IMR-90 (cell line): ENCODE results near the gene GDF15. TPM values are rescaled to one million over a fixed set of nuclear protein-coding genes. Genes with fewer than 3 reads are reported as not detected.

ENCODE experiments used
- ATAC-seq: fragments of 200-7000 bp; cut with Tn5 transposase; 2 replicates; pipeline ENCODE4 v1.9.1; 2020; ENCODE audit warnings: low read depth, mild to moderate bottlenecking, moderate library complexity
- BruUV-seq: library from RNA; stranded (reverse); fragments of 400-500 nt; replicated peaks from 2 replicates; lab custom pipeline; 2021; lab: Mats Ljungman, UMichigan
- CTCF ChIA-PET: fragments of 300-600 bp; formaldehyde crosslinking; extraction: SDS; loops from one replicate; lab custom pipeline; 2021; ENCODE audit warnings: antibody characterized with exemption; lab: Yijun Ruan, JAX
- POLR2A ChIA-PET: fragments of 300-600 bp; sonication (Branson Sonifier 250); formaldehyde crosslinking; loops from one replicate; lab custom pipeline; 2022; ENCODE audit warnings: antibody characterized with exemption; ENCODE audit not compliant: unreplicated experiment; lab: Charles Lee
- DNase-seq: peaks from one replicate; pipeline ENCODE4 v3.0.0; 2013
- H2AFZ ChIP-seq: replicated peaks from 2 replicates; pipeline ENCODE3; 2013; ENCODE audit warnings: low read length, mild to moderate bottlenecking; ENCODE audit not compliant: poor library complexity
- H2AK5ac ChIP-seq: 2 replicates; pipeline ENCODE4 v1.6.1; 2013; ENCODE audit warnings: low read depth, low read length, inconsistent platforms
- H2AK9ac ChIP-seq: replicated peaks from 2 replicates; pipeline ENCODE3; 2013; ENCODE audit warnings: mild to moderate bottlenecking, low read depth, low read length, moderate library complexity; ENCODE audit not compliant: poor library complexity
- H2BK120ac ChIP-seq: 2 replicates; pipeline ENCODE4 v1.6.1; 2013; ENCODE audit warnings: low read depth, low read length, inconsistent platforms
- H2BK15ac ChIP-seq: 3 replicates; pipeline ENCODE4 v1.6.1; 2013; ENCODE audit warnings: low read depth, low read length, inconsistent platforms
- H2BK20ac ChIP-seq: 2 replicates; pipeline ENCODE4 v1.6.1; 2013; ENCODE audit warnings: low read depth, mild to moderate bottlenecking, inconsistent platforms, low read length, moderate library complexity
- H2BK5ac ChIP-seq: 2 replicates; pipeline ENCODE4 v1.6.1; 2013; ENCODE audit warnings: mild to moderate bottlenecking, low read depth, low read length, inconsistent platforms; ENCODE audit not compliant: poor library complexity, severe bottlenecking
- H3K14ac ChIP-seq: replicated peaks from 2 replicates; pipeline ENCODE4 v1.6.1; 2013; ENCODE audit warnings: low read depth, low read length, inconsistent platforms
- H3K18ac ChIP-seq: 2 replicates; pipeline ENCODE4 v1.6.1; 2013; ENCODE audit warnings: low read depth, low read length, control low read depth
- H3K23ac ChIP-seq: 2 replicates; pipeline ENCODE4 v1.6.1; 2013; ENCODE audit warnings: low read depth, low read length, inconsistent platforms
- H3K27ac ChIP-seq: 2 replicates; pipeline ENCODE4 v1.5.1; 2013; ENCODE audit warnings: mild to moderate bottlenecking, control low read depth, low read length; ENCODE audit not compliant: insufficient read depth
- H3K27me3 ChIP-seq: 2 replicates; pipeline ENCODE4 v1.6.1; 2013; ENCODE audit warnings: low read length; ENCODE audit not compliant: control insufficient read depth, insufficient read depth
- H3K36me3 ChIP-seq: 2 replicates; pipeline ENCODE4 v1.6.1; 2013; ENCODE audit warnings: low read length, mixed read lengths; ENCODE audit not compliant: control insufficient read depth, insufficient read depth
- H3K4ac ChIP-seq: 2 replicates; pipeline ENCODE4 v1.6.1; 2013; ENCODE audit warnings: low read depth, low read length, inconsistent platforms
- H3K4me1 ChIP-seq: 2 replicates; pipeline ENCODE4 v1.6.1; 2013; ENCODE audit warnings: low read length, mixed read lengths; ENCODE audit not compliant: control insufficient read depth, insufficient read depth
- H3K4me2 ChIP-seq: 2 replicates; pipeline ENCODE4 v1.6.1; 2013; ENCODE audit warnings: low read depth, mild to moderate bottlenecking, control low read depth, low read length, moderate library complexity
- H3K4me3 ChIP-seq: 2 replicates; pipeline ENCODE4 v1.5.1; 2013; ENCODE audit warnings: low read depth, mild to moderate bottlenecking, control low read depth, low read length, moderate library complexity; ENCODE audit not compliant: insufficient read depth
- H3K56ac ChIP-seq: 2 replicates; pipeline ENCODE4 v1.6.1; 2013; ENCODE audit warnings: low read length, inconsistent platforms; ENCODE audit not compliant: insufficient read depth; ENCODE audit errors: extremely low read depth
- H3K79me1 ChIP-seq, 2 experiments: 2 replicates each; pipeline ENCODE4 v1.6.1; 2013; ENCODE audit warnings: low read length in 2 of 2, inconsistent platforms in 1 of 2, low read depth in 1 of 2
- H3K9ac ChIP-seq: 2 replicates; pipeline ENCODE4 v1.6.1; 2013; ENCODE audit warnings: low read depth, low read length, control low read depth
- H3K9me1 ChIP-seq: 2 replicates; pipeline ENCODE4 v1.6.1; 2013; ENCODE audit warnings: low read length, inconsistent platforms; ENCODE audit not compliant: insufficient read depth
- H3K9me3 ChIP-seq: 2 replicates; pipeline ENCODE4 v1.6.1; 2013; ENCODE audit warnings: low read length; ENCODE audit not compliant: control insufficient read depth, insufficient read depth
- H4K20me1 ChIP-seq: 2 replicates; pipeline ENCODE4 v1.6.1; 2013; ENCODE audit warnings: low read length, inconsistent platforms; ENCODE audit not compliant: insufficient read depth
- H4K5ac ChIP-seq: 2 replicates; pipeline ENCODE4 v1.6.1; 2013; ENCODE audit warnings: mild to moderate bottlenecking, low read depth, low read length, control low read depth
- H4K8ac ChIP-seq, 2 experiments: 2 replicates each; pipeline ENCODE4 v1.6.1; 2013; ENCODE audit warnings: low read depth in 2 of 2, low read length in 2 of 2, control low read depth in 1 of 2, inconsistent platforms in 1 of 2
- H4K91ac ChIP-seq: 2 replicates; pipeline ENCODE4 v1.6.1; 2013; ENCODE audit warnings: low read depth, low read length, inconsistent platforms; ENCODE audit not compliant: insufficient read depth
- BHLHE40 ChIP-seq: fragments of 150-350 bp; IDR thresholded peaks from 2 replicates; pipeline ENCODE4 v1.6.1; 2016; ENCODE audit warnings: mild to moderate bottlenecking, low read depth, low read length
- CEBPB ChIP-seq: IDR thresholded peaks from 2 replicates; pipeline ENCODE4 v1.6.1; 2012; ENCODE audit warnings: low read depth, low read length, improper control_type of control experiment
- RAD21 ChIP-seq: IDR thresholded peaks from 2 replicates; pipeline ENCODE4 v1.6.1; 2012; ENCODE audit warnings: low read length, improper control_type of control experiment
- RCOR1 ChIP-seq: IDR thresholded peaks from 2 replicates; pipeline ENCODE4 v1.6.1; 2012; ENCODE audit warnings: mild to moderate bottlenecking, low read length, improper control_type of control experiment; ENCODE audit not compliant: insufficient replicate concordance
- SMC3 ChIP-seq: fragments of 150-350 bp; IDR thresholded peaks from 2 replicates; pipeline ENCODE4 v1.6.1; 2016; ENCODE audit warnings: low read depth, mild to moderate bottlenecking, antibody characterized with exemption, low read length, moderate library complexity
- WGBS, 2 experiments: methylation state at CpG; one replicate each; pipeline versions ENCODE4 v1.1.5 to v1.1.7; 2013; ENCODE audit warnings: missing lambda C conversion rate in 2 of 2; ENCODE audit not compliant: insufficient read length in 1 of 2; ENCODE audit errors: extremely low coverage in 2 of 2; 5-methylcytosine and 5-hydroxymethylcytosine counted together
- dilution Hi-C: fragments of 300-500 bp; cut with HindIII; formaldehyde crosslinking; loops from one replicate; pipeline ENCODE4 v1.14.3; 2018; ENCODE audit warnings: low sequenced_read_pairs; ENCODE audit not compliant: unreplicated experiment
- in situ Hi-C: fragments of 300-500 bp; cut with MboI; formaldehyde crosslinking; loops from 3 replicates; pipeline ENCODE4 v1.14.3; 2019; ENCODE audit warnings: low sequenced_read_pairs, inconsistent platforms, mixed read lengths
- intact Hi-C: fragments of 100-400 bp; cut with micrococcal nuclease; formaldehyde crosslinking; loops from 2 replicates; pipeline ENCODE4 v1.10.0; 2022
- polyA plus RNA-seq, 3 experiments: library from polyadenylated mRNA; depleted of rRNA; stranded (reverse); fragments of >200 nt; gene quantifications; 2 replicates each; pipeline ENCODE4 v1.2.3, GENCODE V29; 2012; ENCODE audit warnings: low replicate concordance in 1 of 3
- total RNA-seq: library from RNA; depleted of rRNA; stranded (reverse); fragments of >200 nt; gene quantifications from 2 replicates; pipeline ENCODE4 v1.2.3, GENCODE V29; 2012
- TF ChIP-seq, protein P1 (sequence below): conservative IDR thresholded peaks from 2 replicates; pipeline ENCODE4 v1.5.1; 2012; ENCODE audit warnings: mild to moderate bottlenecking, low read depth, low read length, improper control_type of control experiment

GDF15 gene
- total and polyA plus RNA-seq, 2 of the 4 experiments (the other 2 are of a cell fraction), result 5.6 to 49.8 TPM

GRCh38 chr19:18379803-18380747, 5.9 kb upstream of the GDF15 start:
- CTCF ChIA-PET, result interaction anchor here (0.7 to 1.0 kb wide), 5 partner anchors 8 to 100 kb away, joined by 3 read pairs; no protein-coding TSS in a partner anchor
- DNase-seq, result peak; percentile 96

More at GRCh38 chr19:18379803-18380747, 5.9 kb upstream of the GDF15 start:
- H2AK5ac ChIP-seq, result peak overlapping the region; percentile 88
- TF ChIP-seq RAD21, result no peak
- TF ChIP-seq, protein P1, sequence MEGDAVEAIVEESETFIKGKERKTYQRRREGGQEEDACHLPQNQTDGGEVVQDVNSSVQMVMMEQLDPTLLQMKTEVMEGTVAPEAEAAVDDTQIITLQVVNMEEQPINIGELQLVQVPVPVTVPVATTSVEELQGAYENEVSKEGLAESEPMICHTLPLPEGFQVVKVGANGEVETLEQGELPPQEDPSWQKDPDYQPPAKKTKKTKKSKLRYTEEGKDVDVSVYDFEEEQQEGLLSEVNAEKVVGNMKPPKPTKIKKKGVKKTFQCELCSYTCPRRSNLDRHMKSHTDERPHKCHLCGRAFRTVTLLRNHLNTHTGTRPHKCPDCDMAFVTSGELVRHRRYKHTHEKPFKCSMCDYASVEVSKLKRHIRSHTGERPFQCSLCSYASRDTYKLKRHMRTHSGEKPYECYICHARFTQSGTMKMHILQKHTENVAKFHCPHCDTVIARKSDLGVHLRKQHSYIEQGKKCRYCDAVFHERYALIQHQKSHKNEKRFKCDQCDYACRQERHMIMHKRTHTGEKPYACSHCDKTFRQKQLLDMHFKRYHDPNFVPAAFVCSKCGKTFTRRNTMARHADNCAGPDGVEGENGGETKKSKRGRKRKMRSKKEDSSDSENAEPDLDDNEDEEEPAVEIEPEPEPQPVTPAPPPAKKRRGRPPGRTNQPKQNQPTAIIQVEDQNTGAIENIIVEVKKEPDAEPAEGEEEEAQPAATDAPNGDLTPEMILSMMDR, result no peak
- TF ChIP-seq RCOR1, result peak; percentile 77
- no peak for TF ChIP-seq CEBPB
- TF ChIP-seq SMC3, result no peak
- TF ChIP-seq BHLHE40, result no peak
- peak overlapping the region; percentile 40 for H2BK5ac ChIP-seq
- no TSS peak for BruUV-seq
- H4K20me1 ChIP-seq, result no peaks in the 10 kb centered on the region
- H4K8ac ChIP-seq, result peak overlapping the region; percentile 43 to 66
- 0 out of 4 replicates have a peak, but pooled peaks cover 0 to 3% of the 10 kb centered on the region in 2 experiments for H3K79me1 ChIP-seq
- peak overlapping the region; percentile 33; the same call in 1 of the 3 replicates for H2BK15ac ChIP-seq
- POLR2A ChIA-PET, result no interaction called here
- H3K23ac ChIP-seq, result no peak overlapping the region
- peak overlapping the region; percentile 53 for H4K91ac ChIP-seq
- H2AFZ ChIP-seq, result peak overlapping the region; percentile 78
- peak; percentile 76 for ATAC-seq
- peaks cover 5% of the 10 kb centered on the region; the same call in 1 of the 2 replicates for H3K9me1 ChIP-seq
- no peak overlapping the region for H3K4me2 ChIP-seq
- no peak overlapping the region; the same call in 1 of the 2 replicates for H3K9ac ChIP-seq
- H3K9me3 ChIP-seq, result no peaks in the 10 kb centered on the region
- peak overlapping the region; percentile 83; the same call in 1 of the 2 replicates for H3K18ac ChIP-seq
- intact Hi-C loops (no loop called here), in situ Hi-C loops (no loop called here), dilution Hi-C loops (no loop called here)
- H2BK120ac ChIP-seq, result peak overlapping the region; percentile 91
- peaks cover 18% of the 10 kb centered on the region for H3K4me1 ChIP-seq
- no peak overlapping the region for H3K4me3 ChIP-seq
- H4K5ac ChIP-seq, result peak overlapping the region; percentile 56
- H3K27me3 ChIP-seq, result no peaks in the 10 kb centered on the region
- 100% methylated on average over 2 of the region's 22 CpGs; no CpG with 5 or more reads in 1 of the 2 experiments for WGBS, 2 experiments
- no peaks in the 10 kb centered on the region for H3K36me3 ChIP-seq
- H2BK20ac ChIP-seq, result peak overlapping the region; percentile 79
- H3K4ac ChIP-seq, result peak overlapping the region; percentile 71
- H2AK9ac ChIP-seq, result peak overlapping the region; percentile 92
- 0 out of 2 replicates have a peak overlapping the region, but pooled peaks have one; percentile 19 for H3K56ac ChIP-seq
- H3K27ac ChIP-seq, result peak overlapping the region; percentile 83
- peak overlapping the region; percentile 69 for H3K14ac ChIP-seq
